Measurements from ENCODE around the gene TMED10.

TMED10 gene

DNA sequence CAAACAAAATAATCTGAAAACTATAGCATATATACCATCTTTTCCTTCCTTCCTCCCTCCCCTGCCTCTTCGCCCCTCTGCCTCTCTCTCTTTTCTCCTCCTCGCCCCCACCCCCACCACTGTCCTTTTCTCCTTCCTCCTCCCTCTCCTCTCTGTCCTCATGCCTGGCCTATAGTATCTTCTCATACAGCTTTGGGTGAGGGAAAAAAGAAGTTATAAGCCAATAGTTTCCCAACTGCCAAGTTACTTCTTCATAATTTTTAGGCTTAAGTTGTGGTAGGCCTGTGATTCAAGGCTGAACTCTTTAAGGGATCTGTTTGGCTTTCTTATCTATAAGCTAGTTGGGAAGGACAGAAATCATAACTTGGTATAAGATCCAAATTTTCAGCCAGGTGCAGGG lies 9.1 kb downstream of the TMED10 start:
- no peak for TF ChIP-seq CTCF (IDR thresholded peaks at IDR 0.05)

GRCh38 chr14:75165586-75166391 lies 10.6 kb downstream of the TMED10 start:
- TF ChIP-seq CTCF (IDR thresholded peaks at IDR 0.05): no peak

DNA sequence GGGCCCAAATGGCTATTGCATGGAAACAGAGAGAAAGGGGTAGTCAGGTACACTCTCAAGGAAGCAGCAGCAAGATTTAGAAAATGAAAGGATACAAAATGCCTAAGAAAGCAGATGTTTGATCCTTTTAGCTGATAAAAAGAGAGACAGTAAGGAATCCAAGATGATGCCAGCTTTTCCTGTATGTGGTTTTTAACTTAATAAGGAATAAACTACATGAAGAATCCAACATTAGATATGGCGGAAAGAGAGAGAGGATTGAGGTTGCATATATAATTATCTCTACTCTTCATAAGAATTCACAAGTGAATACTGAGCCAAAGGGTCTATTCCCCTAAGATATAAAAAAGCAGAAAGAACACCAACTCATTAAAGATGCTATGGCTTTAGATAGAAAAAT lies 11.6 kb downstream of the TMED10 start:
- no peak for TF ChIP-seq CTCF (IDR thresholded peaks at IDR 0.05)

- no peak for TF ChIP-seq CTCF (IDR thresholded peaks at IDR 0.05)
Measured at GRCh38 chr14:75163677-75164076, 12.7 kb downstream of the TMED10 start.

DNA sequence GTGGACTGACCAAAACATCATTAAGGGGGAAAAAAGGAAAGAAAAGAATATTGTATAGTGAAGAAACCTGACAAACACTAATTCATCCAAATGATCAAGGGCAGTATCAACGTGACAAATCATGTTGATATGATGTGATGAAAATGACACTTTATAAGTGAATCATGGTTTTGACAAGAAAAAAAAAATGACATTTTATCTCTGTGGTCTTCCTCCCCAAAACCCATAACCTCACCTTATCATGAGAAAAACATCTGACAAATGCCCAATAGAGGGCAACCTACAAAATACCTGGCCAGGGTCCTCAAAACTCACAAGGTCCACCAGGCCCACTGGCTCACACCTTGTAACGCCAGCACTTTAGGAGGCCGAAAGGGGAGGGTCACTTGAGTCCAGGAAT lies 13.8 kb downstream of the TMED10 start:
- no peak for TF ChIP-seq CTCF (IDR thresholded peaks at IDR 0.05)

GRCh38 chr14:75158843-75159614 lies 17.4 kb downstream of the TMED10 start:
- TF ChIP-seq CTCF (IDR thresholded peaks at IDR 0.05): no peak

GRCh38 chr14:75156901-75157300 lies 19.5 kb downstream of the TMED10 start:
- TF ChIP-seq CTCF (IDR thresholded peaks at IDR 0.05): no peak

Data from LNCAP (cell line).